ENCODE results near the gene TUNAR. TPM values are rescaled to one million over a fixed set of nuclear protein-coding genes. Genes with fewer than 3 reads are reported as not detected.
A peak's percentile ranks its signal among the peaks of the same experiment; 100 is the strongest.

The TUNAR gene
- total RNA-seq, result 0.69 and 3.0 TPM in 2 replicates

GRCh38 chr14:95876761-95877538, at the start of gene TUNAR:
TSS of gene TUNAR (plus strand) at chr14:95876832.
- DNase-seq (ENCODE audit: low read depth), result no peak

GRCh38 chr14:95828649-95829265, 47.9 kb upstream of the TUNAR start:
- DNase-seq (ENCODE audit: low read depth), result no peak

GRCh38 chr14:95829321-95829720, 47.3 kb upstream of the TUNAR start:
- no peak for DNase-seq (ENCODE audit: low read depth)

- DNase-seq (ENCODE audit: low read depth), result no peak
These were observed 46.2 kb upstream of the TUNAR start for GRCh38 chr14:95830386-95830785.

- no peak for DNase-seq (ENCODE audit: low read depth)
These were observed 45.6 kb upstream of the TUNAR start for GRCh38 chr14:95831041-95831440.

- DNase-seq (ENCODE audit: low read depth), result no peak
These were observed 45.2 kb upstream of the TUNAR start for GRCh38 chr14:95831468-95831867.

GRCh38 chr14:95832012-95832411, 44.6 kb upstream of the TUNAR start:
- DNase-seq (ENCODE audit: low read depth), result no peak

GRCh38 chr14:95833429-95833828, 43.2 kb upstream of the TUNAR start:
- DNase-seq (ENCODE audit: low read depth), result no peak

- no peak for DNase-seq (ENCODE audit: low read depth)
These were observed 42.1 kb upstream of the TUNAR start for GRCh38 chr14:95834496-95834895.

- peak; percentile 6 for DNase-seq (ENCODE audit: low read depth)
These were observed 41.4 kb upstream of the TUNAR start for GRCh38 chr14:95835121-95835730.

- DNase-seq (ENCODE audit: low read depth), result no peak
These were observed 37.8 kb upstream of the TUNAR start for GRCh38 chr14:95838862-95839261.

GRCh38 chr14:95840094-95840700, 36.4 kb upstream of the TUNAR start:
- no peak for DNase-seq (ENCODE audit: low read depth)

- no peak for DNase-seq (ENCODE audit: low read depth)
These were observed 35.0 kb upstream of the TUNAR start for GRCh38 chr14:95841668-95842067.

GRCh38 chr14:95849761-95850160, 26.9 kb upstream of the TUNAR start:
- no peak for DNase-seq (ENCODE audit: low read depth)

GRCh38 chr14:95850429-95850828, 26.2 kb upstream of the TUNAR start:
- DNase-seq (ENCODE audit: low read depth), result no peak

- no peak for DNase-seq (ENCODE audit: low read depth)
These were observed 21.0 kb upstream of the TUNAR start for GRCh38 chr14:95855606-95856005.

GRCh38 chr14:95857275-95857674, 19.4 kb upstream of the TUNAR start:
- DNase-seq (ENCODE audit: low read depth), result no peak

GRCh38 chr14:95858893-95859292, 17.7 kb upstream of the TUNAR start:
- DNase-seq (ENCODE audit: low read depth), result no peak

- DNase-seq (ENCODE audit: low read depth), result peak; percentile 13
These were observed 14.4 kb upstream of the TUNAR start for GRCh38 chr14:95862243-95862642.

- DNase-seq (ENCODE audit: low read depth), result no peak
These were observed 13.3 kb upstream of the TUNAR start for GRCh38 chr14:95863295-95863694.

GRCh38 chr14:95869776-95870175, 6.9 kb upstream of the TUNAR start:
- no peak for DNase-seq (ENCODE audit: low read depth)

- no peak for DNase-seq (ENCODE audit: low read depth)
These were observed 5.9 kb upstream of the TUNAR start for GRCh38 chr14:95870772-95871171.

GRCh38 chr14:95871531-95871930, 5.1 kb upstream of the TUNAR start:
- no peak for DNase-seq (ENCODE audit: low read depth)
